HG03469 (cell line): ENCODE measurements around the gene RIOK2.
A peak's percentile ranks its signal among the peaks of the same experiment; 100 is the strongest.
"Not testable (repeated sequence)": the region's sequence is repeated elsewhere in the genome, so short reads cannot be mapped to it uniquely, and the experiment has no call there.

Experiments used
- ATAC-seq: cut with Tn5 transposase; IDR thresholded peaks from one replicate; pipeline ENCODE4 v1.9.1; 2021; ENCODE audit warnings: mild to moderate bottlenecking, moderate library complexity, moderate number of reproducible peaks; ENCODE audit not compliant: unreplicated experiment

Gene RIOK2

GRCh38 chr5:97183100-97183929 lies at the start of gene RIOK2:
TSS of gene RIOK2 (minus strand) at chr5:97183247. CDS start at chr5:97183191, 56 bp downstream.
- peak; percentile 89 for ATAC-seq

- peak; percentile 90 for ATAC-seq
Observed at GRCh38 chr5:97231025-97231636, 48.1 kb upstream of the RIOK2 start.

GRCh38 chr5:97229688-97230285 lies 46.7 kb upstream of the RIOK2 start:
- ATAC-seq = no peak

- no peak for ATAC-seq
Observed at GRCh38 chr5:97229196-97229595, 46.1 kb upstream of the RIOK2 start.

- no peak for ATAC-seq
Observed at GRCh38 chr5:97225222-97225621, 42.2 kb upstream of the RIOK2 start.

- no peak for ATAC-seq
Observed at GRCh38 chr5:97224112-97224750, 41.2 kb upstream of the RIOK2 start.

- ATAC-seq = no peak
Observed at GRCh38 chr5:97223596-97223995, 40.5 kb upstream of the RIOK2 start.

GRCh38 chr5:97209343-97209742 lies 26.3 kb upstream of the RIOK2 start:
- ATAC-seq = no peak

- no peak for ATAC-seq
Observed at GRCh38 chr5:97208714-97209113, 25.7 kb upstream of the RIOK2 start.

GRCh38 chr5:97208184-97208713 lies 25.2 kb upstream of the RIOK2 start:
- no peak for ATAC-seq

GRCh38 chr5:97194366-97194765 lies 11.3 kb upstream of the RIOK2 start:
- no peak for ATAC-seq

GRCh38 chr5:97193355-97193688 lies 10.3 kb upstream of the RIOK2 start:
- ATAC-seq = no peak

GRCh38 chr5:97192580-97193354 lies 9.7 kb upstream of the RIOK2 start:
- ATAC-seq = peak; percentile 86

GRCh38 chr5:97191893-97192292 lies 8.8 kb upstream of the RIOK2 start:
- no peak for ATAC-seq

- ATAC-seq = not testable (repeated sequence)
Observed at GRCh38 chr5:97189523-97189922, 6.5 kb upstream of the RIOK2 start.

GRCh38 chr5:97183930-97184213 lies 825 bp upstream of the RIOK2 start:
- ATAC-seq = no peak

GRCh38 chr5:97182571-97183099 lies 412 bp downstream of the RIOK2 start:
- no peak for ATAC-seq

- no peak for ATAC-seq
Observed at GRCh38 chr5:97181856-97182545, 1.0 kb downstream of the RIOK2 start.

GRCh38 chr5:97179457-97179856 lies 3.6 kb downstream of the RIOK2 start:
- ATAC-seq = not testable (repeated sequence)

GRCh38 chr5:97172227-97172626 lies 10.8 kb downstream of the RIOK2 start:
- no peak for ATAC-seq
